Nucleus accumbens (tissue), 56 donors: Measurements from ENCODE around the gene NALCN.
A peak's percentile ranks its signal among the peaks of the same experiment; 100 is the strongest.

Source experiments
- DNase-seq, 56 donors: peaks; one replicate each; lab custom pipeline; 2025; lab: John Stamatoyannopoulos, UW

Gene NALCN

DNA sequence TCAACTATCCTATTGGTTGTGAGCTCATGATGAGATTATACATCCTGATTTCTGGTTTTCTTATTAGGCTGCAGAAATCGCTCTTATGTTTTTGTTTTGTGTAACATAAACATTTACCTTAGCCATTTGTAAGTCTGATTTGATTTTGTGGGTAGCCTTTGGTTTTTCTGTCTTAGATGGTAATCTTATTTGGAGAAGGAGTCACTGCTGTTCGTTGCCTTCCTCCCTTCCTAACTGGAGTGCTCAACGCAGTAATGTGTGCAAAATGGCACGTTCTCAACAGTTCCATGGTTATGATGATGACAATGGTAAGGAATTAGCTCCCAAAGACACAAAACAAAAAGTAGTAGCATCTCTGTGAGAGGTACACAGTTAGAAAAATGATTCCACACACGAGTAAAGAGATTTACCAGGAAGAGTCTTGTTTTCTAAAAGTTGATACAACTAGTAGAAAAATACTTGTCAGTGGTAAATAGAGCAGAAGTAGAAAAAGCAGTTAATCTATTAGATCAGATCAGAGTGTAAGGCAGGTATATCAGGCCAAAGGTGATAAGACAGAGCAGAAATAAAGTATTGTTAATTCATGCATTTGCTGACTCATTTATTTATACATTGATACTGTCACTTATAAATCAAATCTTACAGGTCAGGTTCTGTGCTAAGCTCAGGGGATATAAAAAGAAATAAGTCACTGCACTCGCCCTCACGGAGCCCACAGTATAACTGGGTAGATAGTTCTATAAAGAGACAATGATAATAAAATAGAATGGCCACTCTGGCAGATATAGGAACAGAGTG, 270.0 kb downstream of the NALCN start:
- DNase-seq, result no peak

DNA sequence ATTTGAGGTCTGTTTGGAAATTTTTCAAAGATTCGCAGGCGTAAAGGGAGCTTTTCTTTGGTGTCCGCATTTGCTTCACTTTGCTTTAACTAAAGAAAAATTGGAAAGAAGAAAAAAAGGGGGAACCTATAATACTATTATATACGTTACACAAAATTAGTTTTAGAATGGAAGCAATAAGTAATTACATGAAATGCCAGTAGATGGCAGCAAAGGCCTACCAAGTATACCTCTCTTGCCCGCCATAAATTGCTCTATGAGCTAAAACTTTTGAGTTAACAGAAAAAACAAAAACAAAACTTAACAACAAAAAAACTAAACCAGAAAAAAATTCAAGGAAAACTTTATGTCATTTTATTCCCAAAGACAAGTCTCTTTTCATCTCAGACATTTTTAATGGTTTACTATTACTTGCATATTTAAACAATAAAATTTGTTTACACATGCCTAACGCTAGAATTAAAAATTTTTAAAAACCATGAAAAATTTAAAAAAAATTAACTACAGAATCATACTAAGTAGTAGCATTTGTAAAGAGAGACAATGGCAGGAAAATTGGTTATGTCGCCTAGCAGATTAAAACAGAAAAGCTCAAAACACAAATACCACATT, 271.4 kb downstream of the NALCN start:
- DNase-seq, result peak in 1 of 56 donors; percentile 6

DNA sequence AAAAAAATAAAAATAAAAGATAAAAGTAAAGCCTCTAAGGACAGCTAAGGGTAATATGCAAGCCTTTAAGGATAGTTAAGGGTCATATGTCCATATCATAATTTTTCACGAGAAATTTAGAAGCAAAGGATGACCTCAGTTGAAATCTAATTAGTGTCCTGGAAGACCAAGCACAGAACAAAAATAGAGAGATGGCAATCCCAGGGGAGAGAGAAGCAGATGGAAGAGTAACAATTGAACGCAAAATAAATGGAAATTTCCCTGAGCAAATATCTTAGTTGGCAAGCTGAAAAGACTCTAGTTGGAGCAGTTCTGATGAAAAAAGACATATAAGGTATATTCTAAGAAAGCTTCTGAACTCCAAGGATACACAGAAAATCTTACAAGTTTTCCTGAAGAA, 275.4 kb downstream of the NALCN start:
- DNase-seq, result no peak

DNA sequence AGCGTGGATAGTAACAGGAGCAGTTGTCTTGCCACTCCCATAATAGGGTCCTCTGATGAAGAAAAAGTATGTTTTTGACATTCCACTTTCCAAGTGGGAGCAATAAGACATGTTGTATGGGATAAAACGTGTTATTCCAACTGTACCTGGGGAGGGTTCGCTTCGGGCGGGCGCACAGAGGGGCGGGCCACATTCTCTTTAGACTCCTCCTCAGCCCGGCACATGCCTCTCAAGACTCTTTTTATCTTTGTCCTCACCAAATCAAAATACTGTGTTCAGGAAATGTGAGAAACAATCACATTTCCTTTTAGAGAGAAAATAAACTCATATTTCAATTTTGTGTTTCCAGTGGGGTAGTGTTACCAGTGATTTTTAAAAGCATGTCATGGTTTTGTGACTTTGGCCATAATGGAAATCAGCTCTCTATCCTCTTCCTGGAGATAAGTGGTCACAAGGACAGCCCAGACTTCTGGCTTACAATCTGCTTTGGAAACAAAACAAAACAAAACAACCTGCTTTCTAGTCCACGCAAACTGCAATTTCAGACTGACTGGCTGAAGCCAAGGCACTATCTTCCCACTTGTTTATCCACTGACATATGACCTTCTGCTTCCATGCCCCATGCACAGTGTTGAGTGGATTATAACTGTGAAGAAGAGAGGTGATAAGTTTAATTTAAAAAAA, 276.1 kb downstream of the NALCN start:
- DNase-seq, result no peak

DNA sequence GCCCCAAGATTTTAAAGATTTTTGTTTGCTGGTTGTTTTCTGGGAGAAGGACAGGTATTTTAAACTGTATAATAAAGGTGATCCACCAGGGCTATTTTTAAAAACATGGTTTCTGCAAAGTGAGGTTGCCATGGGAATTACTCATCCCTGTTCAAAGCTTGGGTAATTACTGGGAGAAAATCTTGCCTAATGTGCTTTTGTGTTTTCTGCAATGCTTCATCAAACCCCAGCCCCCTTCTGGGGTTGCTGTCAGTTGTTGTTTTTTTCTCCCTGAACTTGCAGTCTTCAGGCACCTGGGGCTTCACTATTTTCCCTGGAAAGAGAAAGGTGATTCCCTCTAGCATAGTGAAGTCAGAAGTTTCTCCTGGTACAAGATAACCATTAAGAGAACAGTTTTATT, 277.2 kb downstream of the NALCN start:
- peak in 3 of 56 donors; percentile 8 to 10 (median 9) for DNase-seq

DNA sequence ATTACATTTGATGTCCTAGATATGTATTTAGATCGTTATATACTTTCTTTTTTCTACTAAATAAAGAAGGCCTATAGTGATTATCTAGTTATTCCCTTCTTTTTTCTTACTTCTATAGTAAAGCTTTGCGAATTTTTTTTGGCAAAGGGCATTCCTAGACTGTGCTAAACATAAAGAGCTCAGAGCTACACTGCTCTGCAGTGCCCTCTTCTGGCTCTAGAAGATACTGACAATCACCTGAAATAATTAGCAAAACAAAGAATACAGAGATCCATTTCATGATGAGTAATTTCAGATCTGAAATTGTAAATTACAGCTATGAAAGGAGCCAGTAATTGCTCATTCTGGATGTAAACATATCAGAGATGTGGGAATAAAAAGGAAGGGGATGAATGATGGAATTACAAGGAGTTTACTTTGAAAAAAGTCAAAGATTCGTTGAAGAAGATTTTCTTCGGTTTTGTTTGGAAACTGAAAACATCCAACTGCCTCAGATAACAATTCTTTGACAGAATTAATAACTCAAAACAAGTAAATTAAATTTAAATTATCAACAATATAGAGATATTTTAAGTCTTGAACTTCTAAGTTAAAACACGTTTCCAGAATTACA, 288.5 kb downstream of the NALCN start:
- DNase-seq, result peak in 6 of 56 donors; percentile 2 to 17 (median 10)

DNA sequence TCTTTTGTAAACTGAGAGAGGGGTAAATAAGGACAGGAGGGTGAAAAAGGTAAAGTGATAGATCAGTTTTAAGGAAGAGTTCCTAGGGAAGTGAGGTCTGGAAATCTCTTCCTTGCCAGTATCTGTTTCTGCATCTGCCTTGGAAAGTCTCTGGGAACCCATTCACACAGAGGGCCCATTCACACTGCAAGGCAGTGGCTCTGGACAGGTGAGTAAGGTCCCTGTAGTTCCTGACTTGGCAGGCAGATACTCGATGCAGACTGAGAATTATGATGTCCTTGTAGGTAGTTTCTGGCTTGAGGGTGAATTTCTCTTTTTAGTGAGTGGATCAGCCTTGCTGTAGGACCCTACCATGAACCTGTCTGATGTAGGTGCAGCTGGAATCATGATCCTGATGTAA, 293.3 kb downstream of the NALCN start:
- no peak for DNase-seq

DNA sequence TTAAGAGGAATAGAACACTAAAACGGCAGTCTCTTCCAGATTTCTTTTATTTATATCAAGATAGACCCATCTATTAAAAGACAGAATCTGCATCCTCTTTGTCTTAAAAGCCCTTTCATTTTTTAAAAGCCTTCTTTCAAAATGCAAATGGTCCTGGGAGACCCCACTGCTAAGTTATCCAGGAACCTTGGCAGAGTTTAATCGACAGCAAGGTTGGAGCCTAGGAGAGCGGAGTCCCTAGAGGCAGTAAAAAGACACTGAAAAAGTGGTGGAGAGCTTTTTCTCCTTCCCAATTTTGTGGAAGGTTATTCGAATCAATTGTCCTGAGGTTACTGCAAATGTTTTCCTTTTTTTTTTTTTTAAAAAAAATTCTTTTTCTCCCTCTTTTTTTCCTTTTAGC, 294.7 kb downstream of the NALCN start:
- no peak for DNase-seq

DNA sequence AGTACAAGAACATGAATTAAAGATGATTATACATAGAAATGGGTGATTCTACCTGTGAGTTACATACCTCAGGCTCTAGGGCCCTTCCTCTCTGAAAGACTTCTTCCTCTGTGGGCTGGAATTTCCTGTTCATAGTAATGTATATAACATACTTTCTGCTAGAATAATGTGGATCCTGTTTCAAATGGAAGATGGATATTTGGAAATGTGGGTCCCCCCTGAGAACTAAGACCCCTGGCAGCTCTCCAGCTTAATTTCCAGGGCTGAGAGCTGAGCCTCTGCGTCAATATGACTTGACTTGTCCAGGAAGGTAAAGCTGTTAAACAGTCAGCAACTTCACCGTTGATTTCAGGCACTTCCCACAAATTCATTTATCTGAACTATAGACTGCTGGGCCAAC, 296.3 kb downstream of the NALCN start:
- DNase-seq, result no peak

DNA sequence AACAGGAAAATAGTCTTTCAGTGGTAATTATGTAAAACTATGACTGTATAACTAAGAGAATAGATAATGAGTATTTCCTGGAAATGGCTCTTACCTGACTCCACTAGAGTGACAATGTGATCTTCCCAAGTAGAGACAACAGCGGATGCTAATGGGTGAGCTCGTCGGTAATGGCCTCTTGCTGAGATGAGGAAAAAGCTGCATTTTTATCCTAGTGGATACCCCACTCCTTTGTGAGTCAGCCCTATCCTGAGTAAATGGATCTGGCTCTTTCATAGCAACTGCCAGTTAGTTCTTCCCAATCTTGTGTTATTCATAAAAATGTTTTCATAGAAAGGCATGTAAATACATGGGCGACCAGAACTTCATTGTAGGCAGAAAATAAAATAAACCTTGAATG, 299.5 kb downstream of the NALCN start:
- no peak for DNase-seq

DNA sequence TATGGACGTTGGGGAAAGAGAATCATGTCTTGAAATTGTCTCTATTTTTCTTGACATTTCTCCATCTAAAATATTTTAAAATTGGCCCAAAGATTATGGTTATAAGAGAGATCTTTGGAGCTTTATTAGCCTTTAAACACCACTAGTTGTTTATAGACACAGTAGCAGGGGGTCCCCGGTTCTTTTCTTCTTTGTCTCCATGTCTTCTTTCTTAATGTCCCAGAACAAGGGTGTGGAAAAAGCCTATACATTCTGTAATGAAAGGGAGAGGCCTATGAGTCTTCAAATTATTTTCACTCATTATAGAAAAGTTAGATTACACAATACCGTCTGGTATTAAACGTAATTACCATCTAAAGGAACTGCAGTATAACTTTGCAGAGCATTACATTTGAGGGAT, 300.0 kb downstream of the NALCN start:
- no peak for DNase-seq

DNA sequence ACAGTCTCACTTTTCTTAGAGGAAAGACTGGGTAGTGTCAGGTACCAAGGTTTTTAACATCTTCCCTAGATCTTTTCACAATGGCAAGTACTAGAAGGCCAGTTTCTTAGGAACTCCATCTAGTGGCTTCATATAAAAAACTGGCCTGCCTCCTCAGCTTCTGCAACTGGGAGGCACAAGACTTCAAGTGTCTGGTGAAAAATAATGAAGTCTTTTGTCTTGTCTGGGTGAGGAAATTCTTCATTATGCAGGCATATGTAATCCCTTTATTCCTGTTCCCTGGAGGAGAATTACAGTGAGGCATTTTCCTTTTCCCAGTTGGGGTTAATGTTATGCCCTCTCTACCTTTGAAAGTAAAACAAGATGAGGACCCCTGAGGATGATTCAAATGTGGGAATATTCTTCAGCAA, 300.5 kb downstream of the NALCN start:
- DNase-seq, result no peak

DNA sequence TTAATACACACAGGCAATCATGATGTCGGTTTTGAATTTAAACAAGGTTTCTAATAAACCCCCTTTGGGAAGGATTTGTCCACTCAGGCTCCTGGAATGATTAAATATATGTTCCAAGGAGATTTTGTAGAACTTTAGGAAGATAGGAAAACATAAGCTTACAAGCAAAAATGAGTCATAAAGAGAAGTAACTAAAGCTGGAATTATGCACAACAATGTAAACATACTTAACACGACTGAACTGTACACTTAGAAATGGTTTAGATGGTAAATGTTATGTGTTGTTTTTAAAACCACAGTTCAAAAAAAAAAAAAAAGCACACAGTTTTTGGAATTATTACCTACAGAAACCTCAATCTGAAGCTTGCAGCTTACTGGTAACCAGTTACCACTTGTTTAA, 304.4 kb downstream of the NALCN start:
- DNase-seq, result no peak

DNA sequence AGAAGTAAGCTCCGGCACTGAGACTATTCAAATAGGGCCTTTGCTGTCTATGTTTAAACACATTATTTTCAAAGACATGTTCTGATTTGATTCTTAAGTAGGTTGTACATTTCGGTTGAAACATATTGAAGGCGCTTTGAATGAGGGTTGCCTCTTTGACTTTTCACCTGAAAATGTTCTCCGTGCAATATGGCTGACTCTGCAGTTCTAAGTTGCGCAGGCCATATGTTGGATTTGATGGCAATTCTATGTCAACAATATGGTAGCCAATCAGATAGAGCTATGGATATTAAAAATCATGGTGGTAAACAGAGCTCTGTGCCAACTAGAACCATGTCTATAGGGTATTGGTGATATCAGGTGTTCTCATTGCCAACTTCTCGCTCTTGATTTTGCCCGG, 307.3 kb downstream of the NALCN start:
- DNase-seq, result no peak

DNA sequence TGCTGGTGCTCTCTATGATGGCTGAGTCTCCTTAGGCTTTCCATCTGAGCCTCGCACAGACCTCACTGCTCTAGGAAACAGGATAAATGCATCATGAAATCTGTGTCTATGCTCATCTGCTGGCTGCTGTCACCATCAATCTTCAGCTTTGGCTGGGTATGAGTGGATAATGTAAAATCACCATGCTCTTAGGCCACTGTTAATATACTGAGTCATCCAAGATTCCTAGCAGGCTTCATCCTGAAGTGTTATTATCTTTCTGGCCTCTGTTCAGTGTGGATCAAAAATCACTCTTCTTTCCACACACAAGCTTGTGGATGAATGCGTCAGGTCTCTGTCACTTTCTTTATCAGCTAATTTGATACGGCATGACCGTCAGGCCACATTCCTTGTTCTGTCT, 317.4 kb downstream of the NALCN start:
- DNase-seq, result no peak

DNA sequence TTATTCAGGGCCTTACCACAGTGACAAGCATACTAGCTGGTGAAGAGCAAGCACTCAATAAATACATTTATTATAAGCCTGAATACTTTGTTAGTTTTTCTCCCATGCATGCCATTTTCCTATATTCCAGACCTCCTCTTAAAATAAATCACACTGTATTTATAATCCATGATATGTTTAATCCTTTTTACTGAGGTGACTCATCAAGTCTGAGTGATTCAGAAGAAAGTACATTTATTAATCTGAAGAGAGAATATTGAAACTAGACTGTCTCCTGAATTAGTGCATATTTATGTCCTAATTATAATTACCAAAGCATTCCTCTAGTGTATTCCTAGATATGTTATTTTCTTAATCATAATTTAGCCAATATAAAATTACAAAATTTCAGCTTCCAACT, 323.3 kb downstream of the NALCN start:
- DNase-seq, result no peak

DNA sequence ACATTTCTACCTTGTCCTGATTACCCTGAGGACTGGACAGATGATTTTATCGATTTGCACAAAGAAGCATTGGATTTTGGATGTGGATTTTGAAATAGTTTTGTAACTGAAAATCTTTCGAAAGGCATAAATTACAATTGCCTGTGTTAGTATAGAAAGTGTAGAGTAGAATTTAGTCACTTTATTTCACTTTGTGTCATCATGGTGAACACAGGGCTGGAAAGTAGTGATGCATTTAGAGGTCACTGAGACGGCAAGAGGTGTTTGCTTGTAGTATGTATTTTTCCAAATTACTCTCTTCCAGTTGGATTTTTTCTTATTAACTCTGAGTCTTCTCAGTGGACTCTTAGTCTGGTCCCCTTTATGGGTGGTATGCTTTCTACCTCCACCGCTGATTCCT, 326.0 kb downstream of the NALCN start:
- no peak for DNase-seq

DNA sequence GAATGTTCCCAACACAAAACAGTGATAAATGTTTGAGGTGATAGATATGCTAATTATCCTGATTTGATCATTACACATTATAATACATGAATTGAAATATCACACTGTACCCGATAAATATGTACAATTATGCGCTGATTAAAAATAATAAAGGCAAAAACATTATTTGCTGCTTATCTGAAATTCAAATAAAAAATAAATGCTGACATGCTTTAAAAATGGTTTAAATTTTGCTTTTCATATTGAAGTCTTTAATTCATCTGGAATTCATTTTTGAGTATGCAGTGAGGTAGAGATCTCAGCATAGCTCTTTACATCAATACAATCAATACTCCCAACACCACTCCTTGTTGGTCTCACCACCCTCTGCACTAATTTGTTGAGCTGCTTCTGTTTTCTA, 330.8 kb downstream of the NALCN start:
- DNase-seq, result no peak

DNA sequence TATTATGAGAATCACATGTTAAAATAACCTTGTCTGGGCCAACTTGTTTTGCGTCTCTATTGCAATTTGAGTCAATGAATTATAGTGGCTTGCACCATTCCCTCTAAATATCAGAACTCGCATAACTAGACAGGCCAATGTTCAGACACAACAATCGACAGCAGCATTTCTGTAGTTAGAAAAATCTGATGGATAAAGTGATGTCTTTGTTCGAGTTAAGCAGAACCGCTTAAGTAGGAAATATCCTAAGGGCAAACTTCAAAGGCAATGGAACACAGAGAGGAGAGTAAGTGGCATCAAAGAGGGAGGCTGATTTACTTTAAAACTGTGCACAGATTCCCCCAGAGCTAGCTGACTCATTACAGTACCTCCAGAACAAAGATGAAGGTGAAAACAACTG, 333.9 kb downstream of the NALCN start:
- no peak for DNase-seq

DNA sequence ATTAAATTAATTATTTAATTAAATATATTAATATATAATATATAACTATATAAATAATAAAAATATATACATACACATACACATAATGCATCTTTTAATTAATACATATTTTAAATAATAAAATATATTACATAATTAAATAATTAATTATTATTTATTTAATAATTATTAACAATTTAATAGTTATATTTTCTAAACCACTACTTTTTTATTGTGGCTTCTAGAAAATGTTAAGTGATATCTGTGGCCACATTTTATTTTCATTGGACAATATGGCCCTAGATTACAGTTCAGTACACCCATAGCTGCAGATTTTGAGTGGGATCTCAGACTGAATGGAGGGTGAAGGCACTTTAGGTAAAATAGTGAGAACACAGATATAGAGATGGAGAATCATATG, 335.7 kb downstream of the NALCN start:
- no peak for DNase-seq

DNA sequence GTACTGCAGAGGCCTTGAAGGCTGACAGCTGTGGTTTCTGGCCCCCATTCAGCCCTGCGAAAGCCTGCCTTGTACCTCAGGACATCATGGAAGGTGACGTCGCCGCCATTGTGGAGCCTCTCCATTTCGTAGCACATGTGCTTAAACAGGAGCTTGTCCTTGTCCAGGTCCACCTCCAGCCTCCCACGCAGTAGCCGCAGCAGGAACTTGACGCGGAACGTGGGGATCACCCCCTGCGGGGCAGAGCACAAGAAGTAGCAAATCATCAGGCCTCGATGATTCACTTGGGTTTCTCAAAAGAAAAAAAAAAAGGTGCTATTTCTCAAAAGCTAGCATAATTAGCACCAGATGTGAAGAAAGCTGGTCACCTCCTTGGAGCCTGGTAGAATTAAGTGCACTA, 351.0 kb downstream of the NALCN start:
- no peak for DNase-seq
